Testis (tissue), 3 donors: Measurements from ENCODE around the gene MPO. TPM values are rescaled to one million over a fixed set of nuclear protein-coding genes. Genes with fewer than 3 reads are reported as not detected.

ENCODE experiments used
- DNase-seq: peaks from one replicate; pipeline ENCODE4 v3.0.0-alpha.2; 2019
- H3K27ac ChIP-seq, 2 donors: fragments of 200-600 bp; sonication (generic); one replicate each; pipeline ENCODE4 v1.5.1; 2019
- H3K27me3 ChIP-seq: fragments of 200-600 bp; sonication (generic); one replicate; pipeline ENCODE4 v1.5.1; 2019
- H3K36me3 ChIP-seq: fragments of 200-600 bp; sonication (generic); one replicate; pipeline ENCODE4 v1.5.1; 2017; ENCODE audit warnings: low read depth; ENCODE audit errors: missing control alignments
- H3K4me1 ChIP-seq: fragments of 200-600 bp; sonication (generic); one replicate; pipeline ENCODE4 v1.5.1; 2019
- H3K4me3 ChIP-seq, 2 donors: fragments of 200-600 bp; sonication (generic); one replicate each; pipeline ENCODE4 v1.5.1; 2017 to 2019
- H3K9me3 ChIP-seq: fragments of 200-600 bp; sonication (generic); one replicate; pipeline ENCODE4 v1.5.1; 2017
- POLR2A ChIP-seq: fragments of 450-650 bp; IDR thresholded peaks from one replicate; pipeline ENCODE4 v1.6.1; 2017; ENCODE audit warnings: antibody characterized with exemption, mild to moderate bottlenecking, moderate library complexity
- WGBS, 2 donors: methylation state at CpG; one replicate each; pipeline ENCODE4 v1.1.5; 2018; 5-methylcytosine and 5-hydroxymethylcytosine counted together
- intact Hi-C: fragments of 100-400 bp; cut with DNase I; formaldehyde crosslinking; loops from one replicate; pipeline ENCODE4 v1.15.1; 2023; ENCODE audit warnings: low total_unique reads
- polyA plus RNA-seq: library from polyadenylated mRNA; stranded (reverse); fragments of 350-450 nt; fragmentation: Illumina TruSeq; extraction: RNeasy Lipid Tissue Mini Kit (QIAGEN cat#74804); gene quantifications from one replicate; pipeline ENCODE4 v1.2.3, GENCODE V29; 2014; ENCODE audit warnings: low read depth, low replicate concordance; ENCODE audit not compliant: insufficient read depth
- total RNA-seq, 2 donors: library from RNA; depleted of rRNA; stranded (reverse); fragments of >200 nt; gene quantifications; one replicate each; pipeline ENCODE4 v1.2.3, GENCODE V29; 2016
- TF ChIP-seq, protein P1 (sequence below), 3 experiments: fragments of 450-650 bp in 2 of 3; fragments of 200-600 bp in 1 of 3; sonication (generic) in 1 of 3; IDR thresholded peaks; one replicate each; pipeline ENCODE4 v1.5.1; 2016 to 2019; ENCODE audit warnings: antibody characterized with exemption in 3 of 3, mild to moderate bottlenecking in 2 of 3, moderate library complexity in 1 of 3

Gene MPO
- total and polyA plus RNA-seq, 3 donors from 2014 or later: 0.87 to 1.1 (median 0.87) TPM

DNA sequence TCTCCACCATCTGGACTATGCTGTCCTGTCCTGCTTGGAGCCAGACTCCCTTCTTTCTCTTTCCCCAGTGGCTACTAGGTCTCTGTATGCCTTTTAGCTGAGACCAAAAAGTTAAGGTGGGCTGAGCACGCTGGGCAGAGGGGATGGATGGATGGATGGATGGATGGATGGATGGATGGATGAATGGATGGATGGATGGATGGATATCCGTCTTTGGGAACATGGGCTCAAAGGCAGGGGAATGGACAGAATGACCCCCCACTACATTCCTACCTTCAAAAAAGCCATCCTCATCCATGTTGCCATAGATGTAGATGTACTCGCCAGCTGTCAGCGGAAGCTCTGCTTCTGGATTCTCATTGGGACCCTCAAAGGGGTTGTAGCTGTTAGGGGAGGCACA, 35.0 kb upstream of the MPO start:
- Histone ChIP-seq H3K4me3 (no peak overlapping the region), H3K9me3 (no peaks in the 10 kb centered on the region), H3K36me3 (no peaks in the 10 kb centered on the region), H3K4me1 (no peaks in the 10 kb centered on the region), H3K27me3 (no peaks in the 10 kb centered on the region), H3K27ac (no peak overlapping the region)
- DNase-seq: no peak
- 92 to 95% methylated on average over 4 of the region's 4 CpGs for WGBS, 2 donors
- TF ChIP-seq, protein P1, sequence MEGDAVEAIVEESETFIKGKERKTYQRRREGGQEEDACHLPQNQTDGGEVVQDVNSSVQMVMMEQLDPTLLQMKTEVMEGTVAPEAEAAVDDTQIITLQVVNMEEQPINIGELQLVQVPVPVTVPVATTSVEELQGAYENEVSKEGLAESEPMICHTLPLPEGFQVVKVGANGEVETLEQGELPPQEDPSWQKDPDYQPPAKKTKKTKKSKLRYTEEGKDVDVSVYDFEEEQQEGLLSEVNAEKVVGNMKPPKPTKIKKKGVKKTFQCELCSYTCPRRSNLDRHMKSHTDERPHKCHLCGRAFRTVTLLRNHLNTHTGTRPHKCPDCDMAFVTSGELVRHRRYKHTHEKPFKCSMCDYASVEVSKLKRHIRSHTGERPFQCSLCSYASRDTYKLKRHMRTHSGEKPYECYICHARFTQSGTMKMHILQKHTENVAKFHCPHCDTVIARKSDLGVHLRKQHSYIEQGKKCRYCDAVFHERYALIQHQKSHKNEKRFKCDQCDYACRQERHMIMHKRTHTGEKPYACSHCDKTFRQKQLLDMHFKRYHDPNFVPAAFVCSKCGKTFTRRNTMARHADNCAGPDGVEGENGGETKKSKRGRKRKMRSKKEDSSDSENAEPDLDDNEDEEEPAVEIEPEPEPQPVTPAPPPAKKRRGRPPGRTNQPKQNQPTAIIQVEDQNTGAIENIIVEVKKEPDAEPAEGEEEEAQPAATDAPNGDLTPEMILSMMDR (IDR thresholded peaks at IDR 0.05): no peak
- no peak for TF ChIP-seq POLR2A
- intact Hi-C loops: no loop called here

DNA sequence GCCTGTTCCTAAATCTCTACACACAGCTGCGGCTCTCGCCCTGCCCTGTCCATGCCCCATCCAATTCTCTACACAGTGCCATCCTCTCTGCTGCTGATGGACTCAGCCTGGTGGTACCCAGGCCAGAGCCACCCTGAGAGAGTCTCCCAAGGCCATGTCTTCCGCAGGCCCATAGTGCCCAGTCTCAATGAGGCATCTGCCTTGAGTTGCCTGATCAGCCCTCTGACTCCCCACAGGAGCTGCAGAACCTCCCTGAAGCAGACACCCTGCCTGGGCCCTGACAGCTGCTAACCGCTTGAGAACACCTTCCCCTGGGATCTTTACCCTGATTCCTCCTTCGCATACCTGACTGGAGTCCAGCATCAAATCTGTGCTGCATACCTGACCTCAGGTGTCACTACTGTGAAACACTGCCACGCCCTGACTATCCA, 34.6 kb upstream of the MPO start:
- DNase-seq: no peak
- Histone ChIP-seq H3K36me3 (no peaks in the 10 kb centered on the region), H3K27ac (no peak overlapping the region), H3K27me3 (no peaks in the 10 kb centered on the region), H3K9me3 (no peaks in the 10 kb centered on the region), H3K4me1 (no peaks in the 10 kb centered on the region), H3K4me3 (no peak overlapping the region)
- intact Hi-C loops: no loop called here
- 93 to 95% methylated on average over 6 of the region's 6 CpGs for WGBS, 2 donors
- TF ChIP-seq, protein P1 (IDR thresholded peaks at IDR 0.05): no peak
- no peak for TF ChIP-seq POLR2A

- 92 to 93% methylated on average over 6 of the region's 6 CpGs for WGBS, 2 donors
- H3K36me3 ChIP-seq: no peaks in the 10 kb centered on the region
- intact Hi-C loops: no loop called here
- no peaks in the 10 kb centered on the region for H3K4me1 ChIP-seq
- H3K9me3 ChIP-seq: no peaks in the 10 kb centered on the region
- H3K27me3 ChIP-seq: no peaks in the 10 kb centered on the region
- H3K4me3 ChIP-seq: no peak overlapping the region
- no peak for DNase-seq
- TF ChIP-seq, protein P1 (IDR thresholded peaks at IDR 0.05): no peak
- no peak for TF ChIP-seq POLR2A
- no peak overlapping the region for H3K27ac ChIP-seq
Observed at GRCh38 chr17:58314706-58315015, 33.9 kb upstream of the MPO start.

- no peak overlapping the region for H3K4me3 ChIP-seq
- intact Hi-C loops: no loop called here
- 82 to 88% methylated on average over 7 of the region's 7 CpGs for WGBS, 2 donors
- H3K4me1 ChIP-seq: no peaks in the 10 kb centered on the region
- H3K9me3 ChIP-seq: no peaks in the 10 kb centered on the region
- TF ChIP-seq, protein P1 (IDR thresholded peaks at IDR 0.05): no peak
- no peak for TF ChIP-seq POLR2A
- H3K27ac ChIP-seq: no peak overlapping the region
- no peak for DNase-seq
- H3K27me3 ChIP-seq: no peaks in the 10 kb centered on the region
- no peaks in the 10 kb centered on the region for H3K36me3 ChIP-seq
Observed at GRCh38 chr17:58313815-58314705, 33.3 kb upstream of the MPO start.

- WGBS, 2 donors: 60 to 63% methylated on average over 1 of the region's 1 CpG
- intact Hi-C loops: no loop called here
- no peak overlapping the region for H3K4me3 ChIP-seq
- H3K36me3 ChIP-seq: no peaks in the 10 kb centered on the region
- H3K27me3 ChIP-seq: no peaks in the 10 kb centered on the region
- no peak for TF ChIP-seq POLR2A
- TF ChIP-seq, protein P1 (IDR thresholded peaks at IDR 0.05): no peak
- H3K9me3 ChIP-seq: no peaks in the 10 kb centered on the region
- no peak for DNase-seq
- no peak overlapping the region for H3K27ac ChIP-seq
- no peaks in the 10 kb centered on the region for H3K4me1 ChIP-seq
Observed at GRCh38 chr17:58312829-58313228, 32.1 kb upstream of the MPO start.
